HG03039 (cell line): ENCODE data around the gene MEOX1.
"Not testable (repeated sequence)": the region's sequence is repeated elsewhere in the genome, so short reads cannot be mapped to it uniquely, and the experiment has no call there.

ENCODE experiments used
- ATAC-seq: cut with Tn5 transposase; IDR thresholded peaks from one replicate; pipeline ENCODE4 v1.9.1; 2021; ENCODE audit warnings: mild to moderate bottlenecking, moderate library complexity; ENCODE audit not compliant: unreplicated experiment

MEOX1 gene

GRCh38 chr17:43619705-43620104 is 42.0 kb downstream of the MEOX1 start:
- no peak for ATAC-seq

GRCh38 chr17:43618276-43618675 is 43.4 kb downstream of the MEOX1 start:
- ATAC-seq = no peak

- no peak for ATAC-seq
These were observed 44.9 kb downstream of the MEOX1 start for GRCh38 chr17:43616852-43617251.

- no peak for ATAC-seq
These were observed 45.3 kb downstream of the MEOX1 start for GRCh38 chr17:43616421-43616820.

- no peak for ATAC-seq
These were observed 45.7 kb downstream of the MEOX1 start for GRCh38 chr17:43616029-43616351.

GRCh38 chr17:43615330-43616028 is 46.2 kb downstream of the MEOX1 start:
- no peak for ATAC-seq

- no peak for ATAC-seq
These were observed 47.2 kb downstream of the MEOX1 start for GRCh38 chr17:43614561-43614960.

GRCh38 chr17:43613917-43614316 is 47.8 kb downstream of the MEOX1 start:
- ATAC-seq = no peak

- ATAC-seq = no peak
These were observed 49.2 kb downstream of the MEOX1 start for GRCh38 chr17:43612515-43612914.

- no peak for ATAC-seq
These were observed 50.3 kb downstream of the MEOX1 start for GRCh38 chr17:43611230-43611969.

GRCh38 chr17:43609613-43610385 is 51.9 kb downstream of the MEOX1 start:
- no peak for ATAC-seq

GRCh38 chr17:43608313-43608712 is 53.4 kb downstream of the MEOX1 start:
- no peak for ATAC-seq

GRCh38 chr17:43604549-43604948 is 57.2 kb downstream of the MEOX1 start:
- ATAC-seq = no peak

- ATAC-seq = no peak
These were observed 58.4 kb downstream of the MEOX1 start for GRCh38 chr17:43603321-43603720.

- ATAC-seq = not testable (repeated sequence)
These were observed 59.2 kb downstream of the MEOX1 start for GRCh38 chr17:43602556-43602955.

GRCh38 chr17:43601280-43602039 is 60.3 kb downstream of the MEOX1 start:
- no peak for ATAC-seq

GRCh38 chr17:43599835-43600234 is 61.9 kb downstream of the MEOX1 start:
- no peak for ATAC-seq

- no peak for ATAC-seq
These were observed 62.7 kb downstream of the MEOX1 start for GRCh38 chr17:43599046-43599395.

GRCh38 chr17:43598357-43599045 is 63.2 kb downstream of the MEOX1 start:
- no peak for ATAC-seq

- ATAC-seq = no peak
These were observed 63.9 kb downstream of the MEOX1 start for GRCh38 chr17:43597624-43598356.
